ENCODE measurements around the gene ELOA. TPM values are rescaled to one million over a fixed set of nuclear protein-coding genes. Genes with fewer than 3 reads are reported as not detected.

Gene ELOA
- polyA plus RNA-seq, 1 experiment: 30.8 TPM

- H3K27me3 ChIP-seq (ENCODE audit: control insufficient read depth, insufficient read depth, low read length): no peaks in the 10 kb centered on the region
- no peak overlapping the region for H3K27ac ChIP-seq (ENCODE audit: low read depth, low read length)
- no peak overlapping the region for H3K4me3 ChIP-seq (ENCODE audit: low read depth, low read length)
- H3K9me3 ChIP-seq (ENCODE audit: control insufficient read depth, insufficient read depth, low read length): no peaks in the 10 kb centered on the region; the same call in 1 of the 2 replicates
- no peak for DNase-seq (ENCODE audit: low read depth, low spot score)
- TF ChIP-seq CTCF (IDR thresholded peaks at IDR 0.05; ENCODE audit: low read depth, low read length): no peak
- POLR2A ChIA-PET: interaction anchor here (0.6 to 1.5 kb wide), 2 partner anchors 9 to 46 kb away, joined by 3 read pairs; partner anchors contain the start of gene ELOA
- CTCF ChIA-PET: interaction anchor here (0.6 to 2.0 kb wide), 3 partner anchors 13 to 21 kb away, joined by 3 to 8 read pairs (median 3); no protein-coding TSS in a partner anchor
These were observed 45.4 kb downstream of the ELOA start for GRCh38 chr1:23788695-23789094.

GRCh38 chr1:23790696-23791515 is 47.6 kb downstream of the ELOA start, which contains the start of gene LYPLA2:
Gene LYPLA2 (plus strand): TSS chr1:23791145. CDS start chr1:23792683, 1,538 bp downstream.
- DNase-seq (ENCODE audit: low read depth, low spot score): peak; percentile 72
- no peaks in the 10 kb centered on the region; the same call in 1 of the 2 replicates for H3K9me3 ChIP-seq (ENCODE audit: control insufficient read depth, insufficient read depth, low read length)
- ChIA-PET CTCF (no interaction called here), POLR2A (interaction anchor here (0.7 to 1.9 kb wide), 7 partner anchors 9 to 134 kb away, joined by 3 to 11 read pairs (median 5); partner anchors contain the start of gene PITHD1)
- peak within 1 kb of the TSS; percentile 90 for H3K4me3 ChIP-seq (ENCODE audit: low read depth, low read length)
- H3K27me3 ChIP-seq (ENCODE audit: control insufficient read depth, insufficient read depth, low read length): no peaks in the 10 kb centered on the region
- no peak for TF ChIP-seq CTCF (IDR thresholded peaks at IDR 0.05; ENCODE audit: low read depth, low read length)
- H3K27ac ChIP-seq (ENCODE audit: low read depth, low read length): peak within 1 kb of the TSS; percentile 80

GRCh38 chr1:23791516-23792047 is 48.3 kb downstream of the ELOA start:
- POLR2A ChIA-PET: interaction anchor here (0.6 to 1.9 kb wide), 4 partner anchors 8 to 33 kb away, joined by 3 to 8 read pairs (median 6); partner anchors contain the start of genes HMGCL and PITHD1
- H3K27ac ChIP-seq (ENCODE audit: low read depth, low read length): no peak overlapping the region

GRCh38 chr1:23792151-23792945 is 49.1 kb downstream of the ELOA start:
- no peak for DNase-seq (ENCODE audit: low read depth, low spot score)
- Histone ChIP-seq H3K9me3 (ENCODE audit: control insufficient read depth, insufficient read depth, low read length) (no peaks in the 10 kb centered on the region; the same call in 1 of the 2 replicates), H3K27ac (ENCODE audit: low read depth, low read length) (no peak overlapping the region), H3K4me3 (ENCODE audit: low read depth, low read length) (peak overlapping the region; percentile 90), H3K27me3 (ENCODE audit: control insufficient read depth, insufficient read depth, low read length) (no peaks in the 10 kb centered on the region)
- TF ChIP-seq CTCF (IDR thresholded peaks at IDR 0.05; ENCODE audit: low read depth, low read length): no peak
- CTCF ChIA-PET: interaction anchor here (0.9 kb wide), 1 partner anchor 20 kb away, joined by 4 read pairs; no protein-coding TSS in a partner anchor
- POLR2A ChIA-PET: interaction anchor here (0.8 to 1.1 kb wide), 2 partner anchors 14 to 33 kb away, joined by 3 to 4 read pairs; partner anchors contain the start of genes HMGCL and PITHD1

More at GRCh38 chr1:23791516-23792047, 48.3 kb downstream of the ELOA start:
- TF ChIP-seq CTCF (IDR thresholded peaks at IDR 0.05; ENCODE audit: low read depth, low read length): no peak
- no peak for DNase-seq (ENCODE audit: low read depth, low spot score)
- no peaks in the 10 kb centered on the region; the same call in 1 of the 2 replicates for H3K9me3 ChIP-seq (ENCODE audit: control insufficient read depth, insufficient read depth, low read length)
- H3K27me3 ChIP-seq (ENCODE audit: control insufficient read depth, insufficient read depth, low read length): no peaks in the 10 kb centered on the region
- CTCF ChIA-PET: interaction anchor here (0.9 kb wide), 1 partner anchor 20 kb away, joined by 4 read pairs; no protein-coding TSS in a partner anchor
- H3K4me3 ChIP-seq (ENCODE audit: low read depth, low read length): peak overlapping the region; percentile 90

All from AG04450 (cell line).